Uterus (tissue), 2 donors: ENCODE data around the gene EYS.

Experiments
- CTCF ChIP-seq, 4 experiments: fragments of 200-600 bp in 2 of 4; fragments of 450-650 bp in 2 of 4; sonication (generic) in 2 of 4; IDR thresholded peaks; one replicate each; pipeline ENCODE4 v1.5.1; 2016 to 2019; ENCODE audit warnings: antibody characterized with exemption in 4 of 4, mild to moderate bottlenecking in 2 of 4, moderate library complexity in 1 of 4
- POLR2A ChIP-seq, 2 donors: fragments of 450-650 bp; IDR thresholded peaks; one replicate each; pipeline ENCODE4 v1.6.1; 2016; ENCODE audit warnings: antibody characterized with exemption in 2 of 2, mild to moderate bottlenecking in 1 of 2, moderate library complexity in 1 of 2

GRCh38 chr6:65538644-65539043 lies 168.4 kb downstream of the EYS start:
- TF ChIP-seq CTCF (IDR thresholded peaks at IDR 0.05): no peak
- no peak for TF ChIP-seq POLR2A (IDR thresholded peaks at IDR 0.05)
